NT2/D1 (cell line): Measurements from ENCODE around the gene ABHD11.

Experiments used
- DNase-seq: peaks from one replicate; pipeline ENCODE4 v3.0.0-alpha.2; 2011; ENCODE audit warnings: low read depth, low spot score
- H3K27me3 ChIP-seq: 2 replicates; pipeline ENCODE4 v1.6.0; 2011; ENCODE audit warnings: mild to moderate bottlenecking; ENCODE audit not compliant: insufficient read length, insufficient read depth
- H3K36me3 ChIP-seq: 2 replicates; pipeline ENCODE4 v1.6.1; 2011; ENCODE audit warnings: mild to moderate bottlenecking, low read length, mixed read lengths; ENCODE audit not compliant: insufficient read depth, insufficient read length
- H3K4me1 ChIP-seq: 2 replicates; pipeline ENCODE4 v1.5.1; 2011; ENCODE audit not compliant: insufficient read depth, insufficient read length
- H3K4me3 ChIP-seq: 2 replicates; pipeline ENCODE4 v1.5.1; 2011; ENCODE audit warnings: low read depth; ENCODE audit not compliant: insufficient read length
- H3K9ac ChIP-seq: 2 replicates; pipeline ENCODE4 v1.6.0; 2011; ENCODE audit warnings: low read depth; ENCODE audit not compliant: insufficient read length
- H3K9me3 ChIP-seq: 2 replicates; pipeline ENCODE4 v1.5.1; 2011; ENCODE audit warnings: mild to moderate bottlenecking, low read length; ENCODE audit not compliant: insufficient read depth
- SUZ12 ChIP-seq: IDR thresholded peaks from 2 replicates; pipeline ENCODE4 v1.6.1; 2011; ENCODE audit not compliant: insufficient read length, insufficient read depth; ENCODE audit errors: extremely low read depth
- YY1 ChIP-seq: IDR thresholded peaks from 2 replicates; pipeline ENCODE4 v1.6.1; 2011; ENCODE audit not compliant: insufficient read length, insufficient read depth
- ZNF274 ChIP-seq: IDR thresholded peaks from 2 replicates; pipeline ENCODE4 v1.6.1; 2011; ENCODE audit warnings: mild to moderate bottlenecking, low read depth, low read length

ABHD11 gene

GRCh38 chr7:73734619-73735527 is 3.7 kb downstream of the ABHD11 start:
- H3K9ac ChIP-seq, result peak overlapping the region; percentile 17
- peaks cover 20% of the 10 kb centered on the region for H3K36me3 ChIP-seq

GRCh38 chr7:73732397-73732796 is 6.2 kb downstream of the ABHD11 start:
- H3K9me3 ChIP-seq, result no peaks in the 10 kb centered on the region
- peaks cover 2% of the 10 kb centered on the region for H3K4me1 ChIP-seq
- TF ChIP-seq ZNF274 (no peak), SUZ12 (no peak), YY1 (no peak)
- no peaks in the 10 kb centered on the region for H3K27me3 ChIP-seq
- no peak overlapping the region for H3K4me3 ChIP-seq
- H3K9ac ChIP-seq, result no peak overlapping the region
- no peak for DNase-seq
- H3K36me3 ChIP-seq, result peaks cover 16% of the 10 kb centered on the region

More at GRCh38 chr7:73734619-73735527, 3.7 kb downstream of the ABHD11 start:
- Histone ChIP-seq H3K4me3 (no peak overlapping the region), H3K4me1 (peaks cover 4% of the 10 kb centered on the region), H3K9me3 (no peaks in the 10 kb centered on the region), H3K27me3 (peaks cover 4% of the 10 kb centered on the region)
- TF ChIP-seq ZNF274 (no peak), YY1 (no peak), SUZ12 (no peak)
- DNase-seq, result peak; percentile 81

DNA sequence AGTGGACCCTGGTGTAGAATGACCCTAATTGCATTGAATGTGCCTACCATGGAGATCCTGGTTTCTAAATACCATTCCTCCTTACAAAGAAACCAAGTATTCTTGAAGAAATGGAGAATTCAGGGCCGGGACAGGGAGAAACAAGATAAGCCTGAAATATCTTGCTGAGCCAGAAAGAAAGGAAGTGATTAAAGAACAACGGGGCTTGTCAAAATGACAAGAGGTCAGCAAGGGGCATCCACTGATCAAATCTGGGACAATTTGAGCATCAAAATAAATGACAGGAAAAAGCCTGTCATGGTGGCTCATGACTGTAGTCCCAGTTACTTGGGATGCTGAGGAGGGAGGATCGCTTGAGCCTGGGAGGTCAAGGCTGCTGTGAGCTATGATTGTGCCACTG is 8.1 kb downstream of the ABHD11 start:
- Histone ChIP-seq H3K4me1 (peaks cover 2% of the 10 kb centered on the region), H3K4me3 (no peak overlapping the region), H3K9ac (no peak overlapping the region), H3K27me3 (no peaks in the 10 kb centered on the region), H3K9me3 (no peaks in the 10 kb centered on the region), H3K36me3 (peaks cover under 1% of the 10 kb centered on the region)
- no peak for DNase-seq
- TF ChIP-seq YY1, result no peak
- no peak for TF ChIP-seq SUZ12
- TF ChIP-seq ZNF274, result no peak

DNA sequence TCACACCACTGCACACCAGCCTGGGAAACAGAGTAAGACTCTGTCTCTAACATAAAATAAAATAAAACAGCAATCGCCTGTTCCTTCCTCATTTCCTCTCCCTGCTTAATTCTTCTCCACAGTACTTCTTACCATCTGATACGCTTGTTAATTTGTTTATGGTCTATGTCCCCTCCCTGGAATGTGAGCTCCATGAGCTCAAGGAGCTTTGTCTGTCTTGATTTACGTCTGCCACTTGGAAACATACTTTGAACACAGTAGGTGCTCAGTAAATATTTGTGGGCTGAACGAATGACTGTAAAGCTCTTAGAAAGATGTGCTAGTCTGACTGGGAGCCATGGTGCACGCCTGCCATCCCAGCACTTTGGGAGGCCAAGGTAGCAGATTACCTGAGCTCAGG is 10.1 kb downstream of the ABHD11 start:
- DNase-seq, result no peak
- H3K27me3 ChIP-seq, result no peaks in the 10 kb centered on the region
- H3K4me1 ChIP-seq, result peaks cover 2% of the 10 kb centered on the region
- no peaks in the 10 kb centered on the region for H3K9me3 ChIP-seq
- TF ChIP-seq YY1, result no peak
- no peak for TF ChIP-seq ZNF274
- TF ChIP-seq SUZ12, result no peak
- H3K4me3 ChIP-seq, result no peak overlapping the region
- H3K9ac ChIP-seq, result no peak overlapping the region
- H3K36me3 ChIP-seq, result no peaks in the 10 kb centered on the region

DNA sequence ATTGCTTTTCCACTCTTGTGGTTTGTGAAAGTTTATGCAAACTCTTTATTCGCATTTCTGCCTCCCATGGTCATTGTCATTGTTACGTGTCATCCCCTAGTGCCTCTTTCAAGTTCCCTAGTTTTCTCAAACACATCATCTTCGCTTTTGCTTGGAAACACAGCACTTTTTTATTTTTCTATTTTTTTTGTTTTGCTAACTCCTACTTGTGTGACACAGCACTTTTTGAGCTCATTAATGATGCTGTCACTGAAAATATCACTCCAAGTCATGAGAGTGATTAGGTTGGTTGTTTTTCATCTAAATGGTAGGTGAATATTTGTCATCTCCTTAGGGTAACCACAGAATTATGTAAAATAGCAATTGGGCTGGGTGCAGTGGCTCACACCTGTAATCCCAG is 10.7 kb downstream of the ABHD11 start:
- Histone ChIP-seq H3K4me1 (peaks cover 2% of the 10 kb centered on the region), H3K4me3 (no peak overlapping the region), H3K9ac (no peak overlapping the region), H3K36me3 (no peaks in the 10 kb centered on the region), H3K9me3 (no peaks in the 10 kb centered on the region), H3K27me3 (no peaks in the 10 kb centered on the region)
- TF ChIP-seq SUZ12 (no peak), ZNF274 (no peak), YY1 (no peak)
- DNase-seq, result no peak

DNA sequence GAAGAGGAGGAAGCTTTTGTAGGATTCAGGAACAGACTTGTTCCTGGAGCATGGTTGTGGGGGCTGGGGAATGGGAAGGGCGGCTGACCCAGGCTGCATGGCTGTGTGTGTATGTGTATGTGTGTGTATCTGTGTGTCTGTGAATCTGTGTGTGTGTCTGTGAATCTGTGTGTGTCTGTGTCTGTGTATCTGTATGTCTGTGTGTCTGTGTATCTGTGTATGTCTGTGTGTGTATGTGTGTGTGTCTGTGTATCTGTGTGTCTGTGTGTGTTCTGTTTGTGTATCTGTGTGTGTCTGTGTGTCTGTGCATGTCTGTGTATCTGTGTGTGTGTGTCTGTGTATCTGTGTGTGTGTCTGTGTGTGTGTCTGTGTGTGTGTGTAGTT is 12.5 kb downstream of the ABHD11 start:
- H3K4me1 ChIP-seq, result peaks cover 5% of the 10 kb centered on the region
- DNase-seq, result no peak
- no peak overlapping the region for H3K4me3 ChIP-seq
- H3K36me3 ChIP-seq, result no peaks in the 10 kb centered on the region
- TF ChIP-seq ZNF274 (no peak), YY1 (no peak), SUZ12 (no peak)
- H3K9me3 ChIP-seq, result no peaks in the 10 kb centered on the region
- H3K27me3 ChIP-seq, result no peaks in the 10 kb centered on the region
- H3K9ac ChIP-seq, result no peak overlapping the region

DNA sequence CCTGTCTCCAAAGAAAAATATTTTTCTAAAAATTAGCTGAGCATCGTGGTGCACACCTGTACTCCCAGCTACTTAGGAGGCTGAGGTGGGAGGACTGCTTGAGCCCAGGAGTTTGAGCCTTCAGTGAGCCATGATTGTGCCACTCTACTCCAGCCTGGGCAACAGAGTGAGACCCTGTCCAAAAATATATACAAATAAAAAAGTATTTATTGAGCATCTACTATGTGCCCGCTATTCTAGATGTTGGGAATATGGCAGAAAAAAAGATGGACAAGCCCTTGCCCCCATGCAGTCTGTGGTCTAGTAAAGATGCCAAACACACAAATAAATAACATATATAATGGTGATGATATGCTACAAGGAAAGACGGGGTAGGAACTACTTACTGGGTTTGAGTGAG is 14.8 kb downstream of the ABHD11 start:
- TF ChIP-seq SUZ12, result no peak
- TF ChIP-seq YY1, result no peak
- TF ChIP-seq ZNF274, result no peak
- Histone ChIP-seq H3K4me1 (peaks cover 5% of the 10 kb centered on the region), H3K4me3 (no peak overlapping the region), H3K9ac (no peak overlapping the region), H3K9me3 (no peaks in the 10 kb centered on the region), H3K36me3 (no peaks in the 10 kb centered on the region), H3K27me3 (peaks cover 10% of the 10 kb centered on the region)
- DNase-seq, result no peak
